ENCODE data around the gene DDR1.
"Not testable (repeated sequence)": the region's sequence is repeated elsewhere in the genome, so short reads cannot be mapped to it uniquely, and the experiment has no call there.

DDR1 gene

GRCh38 chr6:30922447-30922852 lies 38.1 kb downstream of the DDR1 start:
- no peak for DNase-seq

- not testable (repeated sequence) for DNase-seq
These were observed 39.8 kb downstream of the DDR1 start for GRCh38 chr6:30924040-30924627.

- DNase-seq = no peak
These were observed 42.3 kb downstream of the DDR1 start for GRCh38 chr6:30926644-30927043.

GRCh38 chr6:30927080-30927479 lies 42.8 kb downstream of the DDR1 start:
- DNase-seq = not testable (repeated sequence)

- DNase-seq = no peak
These were observed 44.4 kb downstream of the DDR1 start for GRCh38 chr6:30928677-30929076.

GRCh38 chr6:30930506-30930905 lies 46.2 kb downstream of the DDR1 start:
- DNase-seq = no peak

GRCh38 chr6:30931272-30931671 lies 47.0 kb downstream of the DDR1 start:
- DNase-seq = no peak

GRCh38 chr6:30931969-30932645 lies 47.8 kb downstream of the DDR1 start, which contains the start of gene SFTA2:
Gene SFTA2 (minus strand): TSS chr6:30932170. CDS start chr6:30932096, 74 bp downstream.
- no peak for DNase-seq

- DNase-seq = no peak
These were observed 48.5 kb downstream of the DDR1 start for GRCh38 chr6:30932665-30933365.

GRCh38 chr6:30935018-30935417 lies 50.7 kb downstream of the DDR1 start:
- no peak for DNase-seq

GRCh38 chr6:30937265-30937664 lies 52.9 kb downstream of the DDR1 start:
- no peak for DNase-seq

GRCh38 chr6:30938730-30939129 lies 54.4 kb downstream of the DDR1 start:
- no peak for DNase-seq

- DNase-seq = no peak
These were observed 55.2 kb downstream of the DDR1 start for GRCh38 chr6:30939473-30939872.

GRCh38 chr6:30940361-30940986 lies 56.2 kb downstream of the DDR1 start, which contains the start of gene MUCL3:
Gene MUCL3 (plus strand): TSS chr6:30940973. CDS start chr6:30941000, 27 bp downstream.
- DNase-seq = no peak

GRCh38 chr6:30942338-30943060 lies 58.2 kb downstream of the DDR1 start:
- DNase-seq = no peak

GRCh38 chr6:30944051-30944450 lies 59.7 kb downstream of the DDR1 start:
- no peak for DNase-seq

- no peak for DNase-seq
These were observed 61.0 kb downstream of the DDR1 start for GRCh38 chr6:30945281-30945680.

GRCh38 chr6:30947231-30947630 lies 62.9 kb downstream of the DDR1 start:
- DNase-seq = no peak

GRCh38 chr6:30948811-30949210 lies 64.5 kb downstream of the DDR1 start:
- DNase-seq = no peak

All from stimulated activated naive CD4-positive, alpha-beta T cell treated with Interleukin-2 at 50 U/mL for 16 hours (primary cell).